Activated CD8-positive, alpha-beta memory T cell treated with anti-CD3 and anti-CD28 coated beads for 36 hours (primary cell): ENCODE measurements around the gene FBXL20. TPM values are rescaled to one million over a fixed set of nuclear protein-coding genes. Genes with fewer than 3 reads are reported as not detected.

Experiments
- total RNA-seq, 2 experiments: library from RNA; stranded (reverse); gene quantifications; one replicate each; pipeline ENCODE4 v1.2.3, GENCODE V29; 2021

Gene FBXL20
- total RNA-seq, 2 experiments from 2014 or later: 24.9 to 25.2 TPM

Other genes starting within 250 kb of the FBXL20 start
- 1 to 10 TPM in 1 of 2 experiments, under 1 TPM in 1; 0.71 to 1.1 TPM for gene PLXDC1, start 250.0 kb downstream of the FBXL20 start, total RNA-seq
- not detected for gene ARL5C, start 235.5 kb downstream of the FBXL20 start, total RNA-seq
- 10 to 100 TPM; 16.9 to 17.4 TPM for gene CACNB1, start 204.0 kb downstream of the FBXL20 start, total RNA-seq
- 1,000 to 10,000 TPM; 2,967 to 3,022 TPM for gene RPL19, start 201.3 kb downstream of the FBXL20 start, total RNA-seq
- gene STAC2, start 175.7 kb downstream of the FBXL20 start, total RNA-seq: not detected
- 10 to 100 TPM; 79.0 to 81.4 TPM for gene MED1, start 49.6 kb upstream of the FBXL20 start, total RNA-seq
- 10 to 100 TPM; 82.7 to 84.4 TPM for gene CDK12, start 59.9 kb upstream of the FBXL20 start, total RNA-seq
- gene NEUROD2, start 206.3 kb upstream of the FBXL20 start, total RNA-seq: not detected
- gene PPP1R1B, start 225.3 kb upstream of the FBXL20 start, total RNA-seq: not detected
- gene STARD3, start 235.5 kb upstream of the FBXL20 start, total RNA-seq: 10 to 100 TPM; 59.1 to 62.4 TPM